ENCODE results near the gene NTM. TPM values are rescaled to one million over a fixed set of nuclear protein-coding genes. Genes with fewer than 3 reads are reported as not detected.
"Not testable (repeated sequence)": the region's sequence is repeated elsewhere in the genome, so short reads cannot be mapped to it uniquely, and the experiment has no call there.

The NTM gene
- total and polyA plus RNA-seq, 2 experiments from 2014 or later: 2.2 to 4.9 TPM

- H2AFZ ChIP-seq: no peak overlapping the region
- no peaks in the 10 kb centered on the region for H3K4me1 ChIP-seq (ENCODE audit: insufficient read depth)
- DNase-seq (ENCODE audit: low spot score): no peak
- no peak overlapping the region for H3K4me2 ChIP-seq
- H3K9me3 ChIP-seq (ENCODE audit: low read depth): no peaks in the 10 kb centered on the region
- no peak overlapping the region for H3K4me3 ChIP-seq
- no peaks in the 10 kb centered on the region for H3K27me3 ChIP-seq
- H3K9me2 ChIP-seq (replicated peaks; ENCODE audit: insufficient read depth): no peaks in the 10 kb centered on the region
- TF ChIP-seq EZH2 (IDR thresholded peaks at IDR 0.05; ENCODE audit: borderline replicate concordance) (no peak), EZH2phosphoT487 (IDR thresholded peaks at IDR 0.05; ENCODE audit: low read depth, severe bottlenecking, unreplicated experiment) (no peak), CTCF (IDR thresholded peaks at IDR 0.05; ENCODE audit: poor library complexity) (no peak)
- H3K27ac ChIP-seq: no peak overlapping the region
- no peaks in the 10 kb centered on the region for H3K79me2 ChIP-seq
- H3K36me3 ChIP-seq (replicated peaks; ENCODE audit: insufficient read depth, low read depth): no peaks in the 10 kb centered on the region
- no peaks in the 10 kb centered on the region for H4K20me1 ChIP-seq (ENCODE audit: insufficient read depth, poor library complexity, severe bottlenecking)
Observed at GRCh38 chr11:131334601-131335000, 35.8 kb upstream of the NTM start.

- not testable (repeated sequence) for H3K36me3 ChIP-seq (replicated peaks; ENCODE audit: insufficient read depth, low read depth); H3K27me3 ChIP-seq; H3K9me2 ChIP-seq (replicated peaks; ENCODE audit: insufficient read depth); H2AFZ ChIP-seq; H4K20me1 ChIP-seq (ENCODE audit: insufficient read depth, poor library complexity, severe bottlenecking); H3K9me3 ChIP-seq (ENCODE audit: low read depth); H3K4me2 ChIP-seq; H3K79me2 ChIP-seq; H3K4me3 ChIP-seq; DNase-seq (ENCODE audit: low spot score); H3K27ac ChIP-seq; H3K4me1 ChIP-seq (ENCODE audit: insufficient read depth)
- 69% methylated on average over 4 of the region's 5 CpGs for WGBS (ENCODE audit: low lambda C conversion rate, missing lambda C conversion rate)
Observed at GRCh38 chr11:131341900-131342299, 28.5 kb upstream of the NTM start.

GRCh38 chr11:131342442-131342841 is 28.0 kb upstream of the NTM start:
- H3K27me3 ChIP-seq; DNase-seq (ENCODE audit: low spot score); H3K4me3 ChIP-seq; H3K79me2 ChIP-seq; H3K4me2 ChIP-seq; H4K20me1 ChIP-seq (ENCODE audit: insufficient read depth, poor library complexity, severe bottlenecking); H3K36me3 ChIP-seq (replicated peaks; ENCODE audit: insufficient read depth, low read depth); H3K9me3 ChIP-seq (ENCODE audit: low read depth); H3K27ac ChIP-seq; H3K4me1 ChIP-seq (ENCODE audit: insufficient read depth); H2AFZ ChIP-seq; H3K9me2 ChIP-seq (replicated peaks; ENCODE audit: insufficient read depth): not testable (repeated sequence)
- WGBS (ENCODE audit: low lambda C conversion rate, missing lambda C conversion rate): 100% methylated on average over 4 of the region's 6 CpGs

GRCh38 chr11:131345406-131345805 is 25.0 kb upstream of the NTM start:
- H3K36me3 ChIP-seq (replicated peaks; ENCODE audit: insufficient read depth, low read depth): no peaks in the 10 kb centered on the region
- no peaks in the 10 kb centered on the region for H3K79me2 ChIP-seq
- no peaks in the 10 kb centered on the region for H3K9me3 ChIP-seq (ENCODE audit: low read depth)
- 93% methylated on average over 3 of the region's 3 CpGs for WGBS (ENCODE audit: low lambda C conversion rate, missing lambda C conversion rate)
- H3K27ac ChIP-seq: no peak overlapping the region
- TF ChIP-seq EZH2phosphoT487 (IDR thresholded peaks at IDR 0.05; ENCODE audit: low read depth, severe bottlenecking, unreplicated experiment): no peak
- TF ChIP-seq EZH2 (IDR thresholded peaks at IDR 0.05; ENCODE audit: borderline replicate concordance): no peak
- TF ChIP-seq CTCF (IDR thresholded peaks at IDR 0.05; ENCODE audit: poor library complexity): no peak
- DNase-seq (ENCODE audit: low spot score): no peak
- H3K4me3 ChIP-seq: no peak overlapping the region
- H2AFZ ChIP-seq: no peak overlapping the region
- H3K27me3 ChIP-seq: peaks cover 3% of the 10 kb centered on the region
- no peaks in the 10 kb centered on the region for H3K4me1 ChIP-seq (ENCODE audit: insufficient read depth)
- H3K4me2 ChIP-seq: no peak overlapping the region
- H4K20me1 ChIP-seq (ENCODE audit: insufficient read depth, poor library complexity, severe bottlenecking): no peaks in the 10 kb centered on the region
- H3K9me2 ChIP-seq (replicated peaks; ENCODE audit: insufficient read depth): no peaks in the 10 kb centered on the region

Measured in hepatocyte (in vitro differentiated cells).